CD4-positive, alpha-beta T cell treated with Interleukin-6 at 100 ng/mL for 8 hours (primary cell): ENCODE results near the gene ACTN3.
"Not testable (repeated sequence)": the region's sequence is repeated elsewhere in the genome, so short reads cannot be mapped to it uniquely, and the experiment has no call there.

Experiments used
- DNase-seq: peaks from one replicate; pipeline ENCODE4 v3.0.0-alpha.2; 2020; ENCODE audit warnings: mixed read lengths, low spot score

The ACTN3 gene

DNA sequence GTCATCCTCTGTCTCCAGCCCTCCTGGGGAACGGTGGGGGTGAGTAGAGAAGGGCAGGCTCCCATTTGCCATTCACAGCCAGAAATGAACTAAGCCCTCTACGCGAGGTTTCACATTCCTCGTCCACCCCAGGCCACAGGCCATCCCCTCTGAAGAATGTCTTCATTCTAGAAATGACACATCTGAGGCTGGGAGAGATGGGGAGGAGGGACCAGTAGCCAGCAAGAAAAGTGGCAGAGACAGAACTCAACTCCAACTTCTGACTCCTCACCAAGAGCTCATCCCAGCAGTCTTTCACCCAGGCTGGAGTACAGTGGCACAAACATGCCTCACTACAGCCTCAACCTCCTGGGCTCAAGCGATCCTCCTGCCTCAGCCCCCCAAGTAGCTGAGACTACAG lies 18.3 kb downstream of the ACTN3 start:
- DNase-seq = no peak

GRCh38 chr11:66566221-66566620 lies 19.5 kb downstream of the ACTN3 start:
- DNase-seq = no peak

DNA sequence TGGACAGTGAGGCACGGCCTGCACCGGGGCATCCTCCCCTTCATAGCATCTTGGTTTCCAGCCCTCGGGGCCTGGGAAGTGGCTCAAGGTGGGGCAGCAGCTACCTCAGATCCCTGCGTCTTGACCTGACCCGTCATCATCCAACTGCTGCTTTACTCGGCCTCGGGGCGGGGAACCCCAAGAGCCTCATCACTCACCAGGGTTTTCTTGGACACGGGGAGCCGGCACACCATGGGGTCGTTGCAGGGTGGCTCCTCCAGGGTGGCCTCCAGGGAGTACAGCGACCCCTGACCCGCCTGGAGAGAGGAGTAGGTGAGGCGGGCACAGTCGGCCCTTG lies 21.1 kb downstream of the ACTN3 start:
- DNase-seq = no peak

DNA sequence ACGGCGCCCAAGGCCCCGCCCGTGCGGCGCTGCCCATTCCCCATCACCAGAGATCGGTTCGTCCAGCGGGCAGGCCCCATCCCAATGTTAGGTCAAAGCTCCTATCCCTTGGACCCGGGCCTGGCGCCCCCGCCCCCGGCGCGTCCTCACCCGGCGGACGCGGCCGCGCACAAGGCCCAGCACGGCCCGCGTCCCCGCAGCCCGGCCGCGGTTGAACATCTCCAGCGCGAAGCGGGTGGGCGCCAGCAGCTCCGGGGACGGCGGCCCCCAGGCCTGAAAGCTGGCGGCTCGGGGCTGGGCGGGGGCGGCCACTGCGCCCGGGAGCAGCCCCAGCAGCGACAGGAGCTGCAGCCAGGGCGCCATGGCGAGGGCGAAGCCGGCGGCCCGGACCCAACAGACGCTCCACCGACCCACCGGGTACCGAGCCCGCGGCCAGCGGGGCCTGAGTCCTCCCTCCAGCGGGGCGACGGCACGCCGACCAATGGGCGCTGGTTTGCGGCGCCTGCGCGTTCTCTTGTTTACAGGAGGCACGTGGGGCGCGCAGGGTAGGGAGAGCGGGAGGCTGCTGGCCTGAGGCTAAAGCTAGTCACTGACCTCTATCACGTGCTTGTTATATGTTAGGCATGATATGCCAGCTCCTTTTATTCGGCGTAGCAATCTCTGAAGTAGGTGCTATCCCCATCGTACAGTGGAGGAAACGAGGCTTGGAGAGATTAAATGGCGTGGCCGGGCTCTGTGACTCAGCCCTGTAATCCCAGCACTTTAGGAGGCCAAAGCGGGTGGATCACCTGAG lies 21.6 kb downstream of the ACTN3 start, which contains the start of gene CTSF:
Gene CTSF, minus strand, starts transcription at position 483 of the 793 bp plus-strand sequence. Its CDS starts 120 bp downstream, at position 363.
- DNase-seq = peak; percentile 71

GRCh38 chr11:66569076-66569475 lies 22.4 kb downstream of the ACTN3 start:
- DNase-seq = no peak

DNA sequence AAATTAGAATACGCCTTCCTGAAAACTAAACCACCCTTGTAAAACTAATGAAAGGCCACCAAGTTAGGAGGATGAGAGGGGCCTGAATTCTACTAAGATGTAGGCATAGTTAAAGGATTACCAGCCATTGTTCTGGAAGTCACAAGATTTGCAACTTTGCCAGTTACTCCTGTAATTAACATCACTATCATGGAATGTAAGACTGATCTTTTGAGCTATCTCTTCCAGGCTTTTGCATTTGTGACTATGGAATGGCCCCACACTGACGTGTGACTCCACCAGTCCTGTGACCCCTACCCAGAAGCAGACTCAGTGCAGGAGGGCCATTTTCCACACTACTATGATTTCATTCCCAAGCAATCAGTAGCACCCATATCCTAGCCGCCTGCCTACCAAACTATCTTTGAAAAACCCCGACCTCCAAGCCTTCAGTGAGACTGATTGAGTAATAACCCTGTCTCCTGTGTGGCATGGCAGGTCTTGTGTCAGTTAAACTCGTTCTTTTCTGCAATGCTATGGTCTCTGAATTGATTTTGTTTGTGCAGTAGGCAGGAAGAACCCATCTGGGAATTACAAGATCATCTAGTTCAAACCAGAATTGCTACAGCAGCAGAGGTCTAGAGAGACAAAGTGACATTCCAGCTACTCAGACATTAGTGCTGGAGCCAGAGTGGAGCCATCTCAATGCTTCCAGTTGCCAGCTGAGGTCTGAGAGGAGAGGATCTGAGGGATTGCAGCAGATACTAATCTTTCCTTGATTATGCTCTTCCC lies 23.6 kb downstream of the ACTN3 start:
- no peak for DNase-seq

GRCh38 chr11:66570850-66571180 lies 24.1 kb downstream of the ACTN3 start:
- DNase-seq = no peak

DNA sequence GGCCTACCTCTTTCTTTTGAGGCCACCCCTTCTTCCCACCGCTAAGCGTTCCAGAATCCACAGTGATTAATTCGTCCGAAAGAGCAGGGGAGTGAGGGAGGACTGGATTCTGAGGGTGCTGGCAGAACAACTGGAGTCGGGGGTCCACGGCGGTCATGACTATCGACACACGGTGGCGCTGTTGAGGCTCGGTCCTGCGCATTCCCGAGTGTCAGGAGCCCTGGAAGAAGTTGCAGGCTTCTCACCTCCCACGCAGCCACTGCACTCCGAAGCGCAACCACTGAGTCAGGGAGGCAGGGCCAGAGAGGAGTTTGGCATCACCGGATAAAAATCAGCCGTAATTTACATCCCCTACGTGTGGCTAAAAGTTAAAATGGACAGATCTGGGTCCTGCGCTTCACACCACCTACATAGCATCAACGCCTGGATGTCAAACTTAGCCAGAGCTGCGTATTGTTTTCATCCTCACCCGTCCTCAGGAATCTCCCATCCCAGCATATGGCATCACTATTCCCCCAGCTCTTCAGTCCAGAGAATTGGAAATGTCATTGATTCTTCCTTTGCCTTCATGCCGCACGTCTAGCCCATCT lies 32.4 kb downstream of the ACTN3 start:
- peak; percentile 63 for DNase-seq

DNA sequence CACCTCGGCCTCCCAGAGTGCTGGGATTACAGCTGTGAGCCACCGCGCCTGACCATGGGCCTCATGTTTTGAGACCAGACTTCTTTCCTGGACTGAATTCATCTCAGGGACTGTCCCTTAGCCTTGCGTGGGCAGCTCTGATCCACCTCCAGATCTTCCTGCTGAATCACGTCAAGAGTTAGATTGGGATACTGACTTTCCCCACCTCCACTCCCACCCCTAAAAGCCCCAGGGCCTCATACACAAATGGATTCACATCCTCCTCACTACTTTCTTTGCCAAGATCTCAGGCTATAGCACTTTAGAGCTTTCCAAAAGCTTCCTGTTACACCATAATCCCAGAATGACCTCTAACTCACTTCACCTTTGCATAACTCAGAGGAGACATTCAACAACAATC lies 34.1 kb downstream of the ACTN3 start:
- DNase-seq = no peak

DNA sequence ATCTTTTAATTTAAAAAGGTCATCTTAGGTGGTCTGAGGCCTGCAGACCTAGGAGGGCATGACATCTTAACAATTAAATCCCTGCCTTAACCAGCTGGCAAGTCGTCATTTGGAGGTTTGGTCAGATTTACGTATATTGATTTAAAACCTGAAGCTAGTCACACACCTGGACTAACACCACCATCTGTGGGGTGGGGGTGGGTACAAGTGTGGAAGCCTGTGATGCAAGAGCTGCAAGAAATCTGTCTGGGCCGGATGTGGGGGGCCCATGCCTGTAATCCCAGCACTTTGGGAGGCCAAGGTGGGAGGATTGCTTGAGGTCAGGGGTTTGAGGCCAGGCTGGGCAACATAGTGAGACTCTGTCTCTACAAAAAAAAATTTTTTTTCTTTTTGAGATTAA lies 34.6 kb downstream of the ACTN3 start:
- no peak for DNase-seq

GRCh38 chr11:66582565-66583147 lies 36.0 kb downstream of the ACTN3 start:
- not testable (repeated sequence) for DNase-seq

GRCh38 chr11:66585447-66585846 lies 38.7 kb downstream of the ACTN3 start:
- not testable (repeated sequence) for DNase-seq

DNA sequence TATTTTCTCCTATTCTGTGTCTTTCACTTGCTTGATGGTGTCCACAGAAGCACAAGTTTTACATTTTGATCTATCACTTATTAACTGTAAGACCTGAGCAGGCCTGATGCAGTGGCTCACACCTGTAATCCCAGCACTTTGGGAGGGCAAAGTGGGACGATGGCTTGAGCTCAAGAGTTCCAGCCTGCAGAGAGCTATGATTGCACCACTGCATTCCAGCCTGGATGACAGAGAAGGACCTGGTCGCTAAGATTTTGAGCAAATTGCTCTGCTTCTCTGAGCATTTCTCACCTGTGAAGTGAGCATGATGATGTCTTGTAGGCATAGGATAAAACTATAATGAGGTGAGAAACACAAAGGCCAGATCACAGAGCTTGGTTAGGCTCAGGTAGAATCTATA lies 39.4 kb downstream of the ACTN3 start:
- no peak for DNase-seq

- DNase-seq = not testable (repeated sequence)
Measured at GRCh38 chr11:66589315-66589714, 42.6 kb downstream of the ACTN3 start.

- no peak for DNase-seq
Measured at GRCh38 chr11:66589996-66590675, 43.4 kb downstream of the ACTN3 start.

GRCh38 chr11:66591175-66591574 lies 44.5 kb downstream of the ACTN3 start:
- DNase-seq = no peak

- DNase-seq = peak; percentile 98
Measured at GRCh38 chr11:66592457-66593302, 46.0 kb downstream of the ACTN3 start, which contains the start of the genes CCDC87 and CCS. CCDC87 (minus strand) TSS chr11:66593063; CDS start chr11:66593015, 48 bp downstream. CCS (plus strand) TSS chr11:66593185; CDS start chr11:66593262, 77 bp downstream.

DNA sequence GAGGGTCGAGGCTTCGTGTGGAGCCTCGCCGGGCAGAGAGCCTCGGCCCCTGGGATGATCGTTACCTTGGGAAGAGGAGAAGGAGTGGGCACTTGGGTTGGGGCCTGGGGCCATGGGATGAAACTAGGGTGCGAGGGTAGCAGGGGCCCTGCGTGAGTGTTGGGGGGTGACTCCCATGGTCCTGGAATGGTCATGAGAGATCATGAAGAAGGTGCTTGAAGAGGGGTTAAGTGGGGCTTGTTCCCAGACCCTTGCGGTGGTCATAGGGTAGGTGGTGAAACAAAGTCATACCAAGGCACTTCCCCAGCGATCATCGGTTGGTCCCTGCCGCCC lies 46.6 kb downstream of the ACTN3 start:
- no peak for DNase-seq

DNA sequence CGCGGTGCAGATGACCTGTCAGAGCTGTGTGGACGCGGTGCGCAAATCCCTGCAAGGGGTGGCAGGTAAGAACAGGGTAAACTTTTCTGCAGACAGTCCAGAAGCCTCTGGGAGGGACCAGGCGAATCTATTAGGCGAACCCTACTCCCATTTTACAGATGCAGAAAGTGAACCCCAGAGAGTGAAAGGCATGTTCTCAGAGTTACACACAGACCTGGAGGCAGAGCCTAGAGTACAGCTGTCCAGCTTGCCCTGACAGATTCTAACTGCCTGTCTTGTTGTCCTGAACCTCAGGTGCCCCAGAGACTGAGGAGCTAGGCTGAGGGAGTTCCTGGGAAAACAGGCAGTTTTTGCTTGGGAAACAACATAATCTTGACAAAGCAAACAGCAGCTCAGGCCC lies 46.9 kb downstream of the ACTN3 start:
- DNase-seq = no peak

GRCh38 chr11:66595245-66595904 lies 48.7 kb downstream of the ACTN3 start:
- no peak for DNase-seq

GRCh38 chr11:66598993-66599392 lies 52.3 kb downstream of the ACTN3 start:
- DNase-seq = no peak
